Vagina (tissue), 2 donors: ENCODE data around the gene FAM20A.

Experiments used
- CTCF ChIP-seq, 3 experiments: fragments of 450-650 bp in 2 of 3; fragments of 200-600 bp in 1 of 3; sonication (generic) in 1 of 3; IDR thresholded peaks; one replicate each; pipeline ENCODE4 v1.5.1; 2017 to 2019; ENCODE audit warnings: antibody characterized with exemption in 3 of 3, mild to moderate bottlenecking in 2 of 3, moderate library complexity in 2 of 3
- POLR2A ChIP-seq, 2 donors: fragments of 450-650 bp; IDR thresholded peaks; one replicate each; pipeline ENCODE4 v1.6.1; 2017; ENCODE audit warnings: antibody characterized with exemption in 2 of 2, mild to moderate bottlenecking in 2 of 2, moderate library complexity in 2 of 2

- TF ChIP-seq POLR2A (IDR thresholded peaks at IDR 0.05) (no peak), CTCF (IDR thresholded peaks at IDR 0.05) (no peak)
These were observed 14.1 kb downstream of the FAM20A start for GRCh38 chr17:68587026-68587425.
